CD14-positive monocyte (primary cell): Measurements from ENCODE around the gene NUDT9. TPM values are rescaled to one million over a fixed set of nuclear protein-coding genes. Genes with fewer than 3 reads are reported as not detected.
"Not testable (repeated sequence)": the region's sequence is repeated elsewhere in the genome, so short reads cannot be mapped to it uniquely, and the experiment has no call there.

ENCODE experiments used
- DNase-seq, 3 donors: peaks; one replicate each; pipeline ENCODE4 v3.0.0-alpha.2; 2011 to 2022
- H2AFZ ChIP-seq: 2 replicates; pipeline ENCODE4 v1.6.0; 2012; ENCODE audit warnings: mild to moderate bottlenecking, low read depth, low read length, inconsistent platforms; ENCODE audit not compliant: insufficient read depth, poor library complexity, severe bottlenecking
- H3K27ac ChIP-seq, 2 donors: 1 replicate in 1 of 2; 2 replicates in 1 of 2; pipeline ENCODE4 v1.5.1; 2012 to 2013; ENCODE audit warnings: low read length in 2 of 2, control low read depth in 1 of 2, inconsistent platforms in 1 of 2, low read depth in 1 of 2, mild to moderate bottlenecking in 1 of 2
- H3K27me3 ChIP-seq, 2 donors: one replicate each; pipeline versions ENCODE4 v1.6.0 to v1.6.1; 2011 to 2013; ENCODE audit warnings: low read length in 2 of 2; ENCODE audit not compliant: control insufficient read depth in 2 of 2, insufficient read depth in 2 of 2
- H3K36me3 ChIP-seq, 2 donors: replicated peaks in 1 of 2; 1 replicate in 1 of 2; 2 replicates in 1 of 2; pipeline versions ENCODE4 v1.5.1 to v1.6.1; 2012 to 2013; ENCODE audit warnings: low read length in 2 of 2, control low read depth in 1 of 2, inconsistent platforms in 1 of 2, mild to moderate bottlenecking in 1 of 2; ENCODE audit not compliant: insufficient read depth in 2 of 2, control insufficient read depth in 1 of 2
- H3K4me1 ChIP-seq, 2 donors: 1 replicate in 1 of 2; 2 replicates in 1 of 2; pipeline versions ENCODE4 v1.5.1 to v1.6.1; 2012 to 2013; ENCODE audit warnings: low read length in 2 of 2, control low read depth in 1 of 2, inconsistent platforms in 1 of 2, mild to moderate bottlenecking in 1 of 2, moderate library complexity in 1 of 2; ENCODE audit not compliant: insufficient read depth in 2 of 2, control insufficient read depth in 1 of 2
- H3K4me2 ChIP-seq: replicated peaks from 2 replicates; pipeline ENCODE3; 2012; ENCODE audit warnings: low read length, moderate library complexity, mild to moderate bottlenecking; ENCODE audit not compliant: poor library complexity, severe bottlenecking; ENCODE audit errors: extremely low read depth
- H3K4me3 ChIP-seq, 3 experiments: fragments of 200-600 bp in 1 of 3; sonication (generic) in 1 of 3; replicated peaks in 1 of 3; 1 replicate in 2 of 3; 2 replicates in 1 of 3; pipeline ENCODE4 v1.5.1; 2011 to 2013; ENCODE audit warnings: low read length in 3 of 3, mild to moderate bottlenecking in 3 of 3, control low read depth in 2 of 3, low read depth in 2 of 3, inconsistent platforms in 1 of 3, moderate library complexity in 1 of 3
- H3K79me2 ChIP-seq: 2 replicates; pipeline ENCODE4 v1.6.0; 2012; ENCODE audit warnings: mild to moderate bottlenecking, control low read depth, inconsistent platforms, low read length, moderate library complexity; ENCODE audit not compliant: insufficient read depth
- H3K9ac ChIP-seq: 2 replicates; pipeline ENCODE4 v1.6.0; 2017; ENCODE audit warnings: low read length, mild to moderate bottlenecking; ENCODE audit not compliant: insufficient read depth, poor library complexity, severe bottlenecking
- H3K9me3 ChIP-seq, 2 donors: replicated peaks in 1 of 2; 1 replicate in 1 of 2; 2 replicates in 1 of 2; pipeline versions ENCODE4 v1.5.1 to v1.6.1; 2012 to 2013; ENCODE audit warnings: low read length in 2 of 2, control low read depth in 1 of 2; ENCODE audit not compliant: control insufficient read depth in 1 of 2, insufficient read depth in 1 of 2
- H4K20me1 ChIP-seq: 2 replicates; pipeline ENCODE4 v1.6.0; 2012; ENCODE audit warnings: mild to moderate bottlenecking, low read length, control low read depth, moderate library complexity; ENCODE audit not compliant: insufficient read depth
- H3K27ac Mint-ChIP-seq, 7 donors: one replicate each; pipeline ENCODE4 v1.8.0; 2020; ENCODE audit warnings: mild to moderate bottlenecking in 7 of 7, mixed read lengths in 7 of 7, moderate library complexity in 6 of 7, inconsistent platforms in 2 of 7
- H3K27me3 Mint-ChIP-seq, 3 donors: one replicate each; pipeline ENCODE4 v1.8.0; 2021 to 2022; ENCODE audit warnings: low read depth in 3 of 3, mild to moderate bottlenecking in 3 of 3, mixed read lengths in 3 of 3, moderate library complexity in 3 of 3, inconsistent platforms in 1 of 3
- H3K36me3 Mint-ChIP-seq, 2 donors: one replicate each; pipeline ENCODE4 v1.8.0; 2020; ENCODE audit warnings: mixed read lengths in 2 of 2, inconsistent platforms in 1 of 2, mild to moderate bottlenecking in 1 of 2
- H3K4me1 Mint-ChIP-seq: one replicate; pipeline ENCODE4 v1.8.0; 2020; ENCODE audit warnings: mild to moderate bottlenecking, mixed read lengths
- H3K4me3 Mint-ChIP-seq, 2 donors: one replicate each; pipeline ENCODE4 v1.8.0; 2020; ENCODE audit warnings: mild to moderate bottlenecking in 2 of 2, mixed read lengths in 2 of 2, moderate library complexity in 1 of 2
- H3K9me3 Mint-ChIP-seq, 7 donors: one replicate each; pipeline ENCODE4 v1.8.0; 2020 to 2022; ENCODE audit warnings: mixed read lengths in 7 of 7, mild to moderate bottlenecking in 6 of 7, moderate library complexity in 6 of 7, inconsistent platforms in 2 of 7
- WGBS: methylation state at CpG from one replicate; pipeline ENCODE4 v1.1.5; 2013; ENCODE audit warnings: missing lambda C conversion rate; ENCODE audit not compliant: insufficient coverage; 5-methylcytosine and 5-hydroxymethylcytosine counted together
- intact Hi-C, 2 donors: fragments of 100-400 bp; cut with micrococcal nuclease; formaldehyde crosslinking; loops; one replicate each; pipeline versions ENCODE4 v1.15.0 to v1.15.1; 2023
- polyA plus RNA-seq, 3 donors: library from polyadenylated mRNA; depleted of rRNA in 1 of 3; unstranded in 2 of 3; stranded (reverse) in 1 of 3; fragments of 300-500 nt in 2 of 3; fragments of >200 nt in 1 of 3; fragmentation: Illumina TruSeq in 2 of 3; gene quantifications; 1 replicate in 2 of 3; 2 replicates in 1 of 3; pipeline ENCODE4 v1.2.3, GENCODE V29; 2012 to 2021
- TF ChIP-seq, protein P1 (sequence below): fragments of 200-600 bp; IDR thresholded peaks from one replicate; pipeline ENCODE4 v1.8.0; 2022; ENCODE audit warnings: antibody characterized with exemption, mild to moderate bottlenecking

NUDT9 gene
- polyA plus RNA-seq, 3 donors, result 9.6 to 14.3 (median 12.5) TPM

- 80% methylated on average over 1 of the region's 2 CpGs for WGBS
- Histone ChIP-seq H3K79me2 (peaks cover 95% of the 10 kb centered on the region), H3K27me3 (no peaks in the 10 kb centered on the region), H3K4me3 (no peak overlapping the region), H3K4me2 (no peak overlapping the region), H3K27ac (no peak overlapping the region), H4K20me1 (peaks cover 90% of the 10 kb centered on the region), H3K9me3 (no peaks in the 10 kb centered on the region), H3K36me3 (peaks cover 36 to 48% of the 10 kb centered on the region in 2 donors), H3K4me1 (peaks cover 13 to 17% of the 10 kb centered on the region in 2 donors), H2AFZ (no peak overlapping the region), H3K9ac (no peak overlapping the region)
- peaks cover 46 to 69% of the 10 kb centered on the region in 2 donors for H3K36me3 Mint-ChIP-seq
- peaks cover 32% of the 10 kb centered on the region for H3K4me1 Mint-ChIP-seq
- H3K27me3 Mint-ChIP-seq, result peaks cover 0 to 1% (median 0%) of the 10 kb centered on the region in 3 donors
- no peak for DNase-seq
- peaks cover 0 to 4% (median 0%) of the 10 kb centered on the region in 7 donors for H3K9me3 Mint-ChIP-seq
- no peak overlapping the region for H3K4me3 Mint-ChIP-seq
- no peak overlapping the region for H3K27ac Mint-ChIP-seq
- TF ChIP-seq, protein P1, sequence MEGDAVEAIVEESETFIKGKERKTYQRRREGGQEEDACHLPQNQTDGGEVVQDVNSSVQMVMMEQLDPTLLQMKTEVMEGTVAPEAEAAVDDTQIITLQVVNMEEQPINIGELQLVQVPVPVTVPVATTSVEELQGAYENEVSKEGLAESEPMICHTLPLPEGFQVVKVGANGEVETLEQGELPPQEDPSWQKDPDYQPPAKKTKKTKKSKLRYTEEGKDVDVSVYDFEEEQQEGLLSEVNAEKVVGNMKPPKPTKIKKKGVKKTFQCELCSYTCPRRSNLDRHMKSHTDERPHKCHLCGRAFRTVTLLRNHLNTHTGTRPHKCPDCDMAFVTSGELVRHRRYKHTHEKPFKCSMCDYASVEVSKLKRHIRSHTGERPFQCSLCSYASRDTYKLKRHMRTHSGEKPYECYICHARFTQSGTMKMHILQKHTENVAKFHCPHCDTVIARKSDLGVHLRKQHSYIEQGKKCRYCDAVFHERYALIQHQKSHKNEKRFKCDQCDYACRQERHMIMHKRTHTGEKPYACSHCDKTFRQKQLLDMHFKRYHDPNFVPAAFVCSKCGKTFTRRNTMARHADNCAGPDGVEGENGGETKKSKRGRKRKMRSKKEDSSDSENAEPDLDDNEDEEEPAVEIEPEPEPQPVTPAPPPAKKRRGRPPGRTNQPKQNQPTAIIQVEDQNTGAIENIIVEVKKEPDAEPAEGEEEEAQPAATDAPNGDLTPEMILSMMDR, result no peak
- intact Hi-C loops, result no loop called here
Observed at GRCh38 chr4:87382116-87382515, 40.3 kb upstream of the NUDT9 start.

- H3K9me3 Mint-ChIP-seq, result peaks cover 0 to 4% (median 0%) of the 10 kb centered on the region in 7 donors
- H3K27ac Mint-ChIP-seq, result peak overlapping the region in 4 of 7 donors; percentile 38 to 87 (median 80)
- H3K4me3 ChIP-seq, result no peak overlapping the region
- peaks cover 22 to 25% of the 10 kb centered on the region in 2 donors for H3K4me1 ChIP-seq
- H3K27me3 ChIP-seq, result no peaks in the 10 kb centered on the region
- H3K4me1 Mint-ChIP-seq, result peaks cover 39% of the 10 kb centered on the region
- peaks cover 30 to 40% of the 10 kb centered on the region in 2 donors for H3K36me3 ChIP-seq
- TF ChIP-seq, protein P1, result no peak
- no peak overlapping the region for H3K9ac ChIP-seq
- H3K27me3 Mint-ChIP-seq, result peaks cover 0 to 2% (median 1%) of the 10 kb centered on the region in 3 donors
- H3K4me2 ChIP-seq, result no peak overlapping the region
- H3K36me3 Mint-ChIP-seq, result peaks cover 42 to 63% of the 10 kb centered on the region in 2 donors
- H3K79me2 ChIP-seq, result peaks cover 95% of the 10 kb centered on the region
- H2AFZ ChIP-seq, result no peak overlapping the region
- no peak for DNase-seq
- intact Hi-C loops, result no loop called here
- peak overlapping the region in 1 of 2 donors; percentile 58 for H3K27ac ChIP-seq
- no peaks in the 10 kb centered on the region for H3K9me3 ChIP-seq
- H3K4me3 Mint-ChIP-seq, result no peak overlapping the region
- 100% methylated on average over 1 of the region's 3 CpGs for WGBS
- H4K20me1 ChIP-seq, result peaks cover 90% of the 10 kb centered on the region
Observed at GRCh38 chr4:87382931-87383330, 39.4 kb upstream of the NUDT9 start.

DNA sequence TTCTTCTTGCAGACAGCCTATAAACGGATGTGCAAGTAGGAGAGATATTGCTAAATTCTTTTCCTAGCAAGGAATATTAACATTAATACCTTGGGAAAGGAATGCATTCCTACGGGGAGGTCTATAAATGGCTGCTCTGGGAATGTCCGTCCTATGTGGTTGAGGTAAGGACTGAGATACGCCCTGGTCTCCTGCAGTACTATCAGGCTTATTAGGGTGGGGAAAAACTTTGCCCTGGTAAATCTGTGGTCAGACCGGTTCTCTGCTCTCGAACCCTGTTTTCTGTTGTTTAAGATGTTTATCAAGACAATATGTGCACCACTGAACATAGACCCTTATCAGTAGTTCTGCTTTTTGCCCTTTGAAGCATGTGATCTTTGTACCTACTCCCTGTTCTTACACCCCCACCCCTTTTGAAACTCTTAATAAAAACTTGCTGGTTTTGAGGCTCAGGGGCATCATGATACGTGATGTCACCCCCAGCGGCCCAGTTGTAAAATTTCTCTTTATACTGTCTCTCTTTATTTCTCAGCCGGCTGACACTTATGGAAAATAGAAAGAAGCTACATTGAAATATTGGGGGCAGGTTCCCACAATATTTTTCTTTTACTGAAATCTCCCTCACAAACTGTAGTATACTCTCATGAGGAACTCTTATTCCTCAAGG lies 37.8 kb upstream of the NUDT9 start:
- H3K27me3 ChIP-seq, H3K9ac ChIP-seq, DNase-seq, H3K9me3 ChIP-seq, H3K4me3 ChIP-seq, H3K9me3 Mint-ChIP-seq, H3K27me3 Mint-ChIP-seq, H3K4me3 Mint-ChIP-seq, H2AFZ ChIP-seq, H3K4me2 ChIP-seq: not testable (repeated sequence)
- Histone ChIP-seq H3K27ac (peak overlapping the region in 1 of 2 donors; percentile 39), H3K79me2 (peaks cover 100% of the 10 kb centered on the region), H3K4me1 (peaks cover 28 to 38% of the 10 kb centered on the region in 2 donors), H4K20me1 (peaks cover 95% of the 10 kb centered on the region), H3K36me3 (peaks cover 21 to 36% of the 10 kb centered on the region in 2 donors)
- H3K27ac Mint-ChIP-seq, result peak overlapping the region in 6 of 7 donors; percentile 1 to 87 (median 30)
- WGBS, result 100% methylated on average over 2 of the region's 9 CpGs
- peaks cover 42 to 55% of the 10 kb centered on the region in 2 donors for H3K36me3 Mint-ChIP-seq
- peaks cover 50% of the 10 kb centered on the region for H3K4me1 Mint-ChIP-seq
- intact Hi-C loops, result loop anchor here in 1 of 2 donors (5.0 kb wide), 1 partner anchor 38 kb away; the partner anchor contains the start of gene NUDT9
